Measurements from ENCODE around the gene PHC3. TPM values are rescaled to one million over a fixed set of nuclear protein-coding genes. Genes with fewer than 3 reads are reported as not detected.

The PHC3 gene
- total RNA-seq, 1 donor from 2014 or later, result 84.4 TPM

DNA sequence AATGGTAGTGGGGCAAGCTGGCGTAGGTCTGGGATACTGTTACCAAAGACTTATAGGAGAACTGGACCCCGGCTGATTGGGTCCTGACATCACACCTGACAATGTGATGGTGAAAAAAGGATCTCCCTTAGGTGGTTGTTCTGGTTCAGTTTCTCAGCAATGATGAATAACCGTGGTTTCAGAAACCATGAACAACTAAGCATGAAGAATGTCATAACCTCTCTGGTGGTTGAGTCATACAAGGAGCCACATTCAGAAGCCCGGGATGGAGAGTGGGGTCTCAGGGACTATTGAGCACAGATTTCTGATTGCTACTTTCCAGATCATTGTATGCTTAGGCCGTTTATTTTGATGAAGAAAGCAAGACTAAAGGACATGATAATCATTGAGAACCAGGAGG is 126.3 kb downstream of the PHC3 start:
- Histone ChIP-seq H3K9me3 (no peaks in the 10 kb centered on the region), H3K4me3 (no peak overlapping the region), H3K4me1 (no peaks in the 10 kb centered on the region), H3K27ac (no peak overlapping the region), H3K27me3 (no peaks in the 10 kb centered on the region), H3K36me3 (no peaks in the 10 kb centered on the region)
- TF ChIP-seq CTCF (IDR thresholded peaks at IDR 0.05), result no peak
- intact Hi-C loops (cut with DNase I), result no loop called here
- ATAC-seq, result no peak
- DNase-seq, result no peak

GRCh38 chr3:170054204-170054603 is 127.3 kb downstream of the PHC3 start:
- TF ChIP-seq CTCF (IDR thresholded peaks at IDR 0.05), result no peak
- no peak for DNase-seq
- peak; percentile 25 for ATAC-seq
- Histone ChIP-seq H3K9me3 (no peaks in the 10 kb centered on the region), H3K4me3 (no peak overlapping the region), H3K36me3 (no peaks in the 10 kb centered on the region), H3K27ac (no peak overlapping the region), H3K27me3 (no peaks in the 10 kb centered on the region), H3K4me1 (no peaks in the 10 kb centered on the region)
- intact Hi-C loops (cut with DNase I), result no loop called here

DNA sequence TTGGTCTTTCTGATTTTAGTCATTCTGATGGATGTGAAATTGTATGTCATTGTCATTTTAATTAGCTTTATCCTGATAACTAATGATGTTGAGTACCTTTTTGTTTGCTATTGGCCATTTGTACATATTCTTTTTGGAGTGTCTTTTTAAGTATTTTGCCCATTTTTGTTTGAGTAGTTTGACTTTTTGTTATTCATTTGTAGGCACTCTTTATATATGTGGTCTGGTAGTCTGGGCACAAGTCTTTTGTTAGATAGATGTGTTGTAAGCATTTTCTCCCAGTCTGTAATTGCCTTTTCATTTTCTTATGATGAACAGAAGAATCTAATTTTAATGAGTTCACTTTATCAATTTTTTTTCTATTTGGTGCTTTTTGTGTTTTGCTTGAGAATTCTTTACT is 129.1 kb downstream of the PHC3 start:
- Histone ChIP-seq H3K9me3 (no peaks in the 10 kb centered on the region), H3K4me1 (no peaks in the 10 kb centered on the region), H3K36me3 (no peaks in the 10 kb centered on the region), H3K27ac (no peak overlapping the region), H3K27me3 (no peaks in the 10 kb centered on the region), H3K4me3 (no peak overlapping the region)
- intact Hi-C loops (cut with DNase I), result no loop called here
- ATAC-seq, result no peak
- TF ChIP-seq CTCF (IDR thresholded peaks at IDR 0.05), result no peak
- no peak for DNase-seq

GRCh38 chr3:170050753-170051152 is 130.8 kb downstream of the PHC3 start:
- H3K27me3 ChIP-seq, result no peaks in the 10 kb centered on the region
- intact Hi-C loops (cut with DNase I), result no loop called here
- no peak overlapping the region for H3K27ac ChIP-seq
- DNase-seq, result no peak
- peaks cover 6% of the 10 kb centered on the region for H3K4me1 ChIP-seq
- no peaks in the 10 kb centered on the region for H3K36me3 ChIP-seq
- no peak for ATAC-seq
- H3K4me3 ChIP-seq, result no peak overlapping the region
- no peak for TF ChIP-seq CTCF (IDR thresholded peaks at IDR 0.05)
- no peaks in the 10 kb centered on the region for H3K9me3 ChIP-seq

DNA sequence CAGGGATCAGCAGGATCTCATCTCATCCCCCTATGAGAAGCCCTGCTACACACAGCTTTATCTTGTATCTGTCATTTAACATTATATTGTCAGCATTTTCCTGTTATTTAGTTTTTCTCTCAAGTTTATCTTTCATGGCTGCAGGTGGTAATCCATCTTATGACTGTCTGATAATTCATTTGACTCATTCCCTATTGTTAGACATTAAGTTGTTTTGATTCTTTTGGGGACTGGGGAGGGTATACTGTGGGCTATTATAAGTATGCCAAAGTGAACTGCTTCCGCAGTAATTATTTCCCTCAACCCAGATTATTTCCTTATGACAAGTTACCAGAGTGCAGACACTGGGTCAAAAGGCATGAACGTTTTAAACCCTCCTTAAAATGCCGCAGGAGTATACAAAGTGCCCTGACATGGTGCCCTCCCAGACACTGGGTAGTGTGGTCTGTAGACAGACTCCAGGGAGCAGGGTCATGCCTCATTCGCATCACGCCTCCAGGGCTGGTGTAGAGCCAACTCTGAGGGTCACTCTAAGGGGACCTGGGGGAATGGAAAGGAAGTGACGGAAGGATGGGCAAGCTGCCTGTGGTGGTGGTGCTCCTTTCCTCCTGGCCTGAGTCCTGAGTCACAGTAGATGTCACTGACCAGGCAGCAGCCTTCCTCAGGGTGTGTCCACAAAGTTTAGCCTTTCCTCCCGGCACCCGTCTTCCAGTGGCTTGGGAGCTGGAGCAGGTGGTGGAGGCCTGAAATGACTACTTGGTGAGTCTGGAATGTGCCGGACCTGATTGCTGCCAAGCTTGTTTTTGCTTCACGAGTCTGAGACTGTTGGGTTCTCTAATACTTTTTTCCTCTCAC is 132.2 kb downstream of the PHC3 start:
- H3K4me3 ChIP-seq, result no peak overlapping the region
- H3K36me3 ChIP-seq, result no peaks in the 10 kb centered on the region
- H3K4me1 ChIP-seq, result peaks cover 8% of the 10 kb centered on the region
- intact Hi-C loops (cut with DNase I), result no loop called here
- peak overlapping the region; percentile 63 for H3K27ac ChIP-seq
- H3K27me3 ChIP-seq, result no peaks in the 10 kb centered on the region
- DNase-seq (no peak), ATAC-seq (peak; percentile 76)
- no peaks in the 10 kb centered on the region for H3K9me3 ChIP-seq
- TF ChIP-seq CTCF (IDR thresholded peaks at IDR 0.05), result no peak

DNA sequence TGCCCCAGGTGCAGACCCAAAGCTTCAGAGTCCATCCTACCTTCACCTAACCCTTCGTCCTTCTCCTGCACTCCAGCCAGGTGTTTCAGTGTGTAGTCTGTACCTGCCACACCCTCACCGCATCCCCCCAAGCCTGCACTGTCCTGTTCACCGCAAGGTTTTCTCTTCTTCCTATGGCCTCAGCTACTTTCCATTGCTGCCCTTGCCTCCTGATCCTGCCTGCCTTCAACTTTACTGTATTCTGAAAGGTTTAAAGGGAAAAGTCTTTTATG is 134.5 kb downstream of the PHC3 start:
- Histone ChIP-seq H3K4me3 (no peak overlapping the region), H3K27ac (no peak overlapping the region), H3K9me3 (no peaks in the 10 kb centered on the region), H3K27me3 (no peaks in the 10 kb centered on the region), H3K4me1 (peaks cover 8% of the 10 kb centered on the region), H3K36me3 (no peaks in the 10 kb centered on the region)
- no peak for TF ChIP-seq CTCF (IDR thresholded peaks at IDR 0.05)
- ATAC-seq (no peak), DNase-seq (no peak)
- intact Hi-C loops (cut with DNase I), result no loop called here

All from upper lobe of right lung (tissue), 1 donor.